Nephron progenitor cell (in vitro differentiated cells): Measurements from ENCODE around the gene IL18R1.

Source experiments
- DNase-seq: peaks from one replicate; pipeline ENCODE4 v3.0.0; 2021
- H3K27ac Mint-ChIP-seq: 2 replicates; pipeline ENCODE4 v1.8.0; 2021; ENCODE audit warnings: mild to moderate bottlenecking, moderate library complexity, mixed read lengths
- H3K27me3 Mint-ChIP-seq: 2 replicates; pipeline ENCODE4 v1.8.0; 2021; ENCODE audit warnings: mild to moderate bottlenecking, low read depth, mixed read lengths; ENCODE audit not compliant: poor library complexity
- H3K36me3 Mint-ChIP-seq: 2 replicates; pipeline ENCODE4 v1.8.0; 2021; ENCODE audit warnings: low read depth, mixed read lengths
- H3K4me1 Mint-ChIP-seq: 2 replicates; pipeline ENCODE4 v1.8.0; 2021; ENCODE audit warnings: mixed read lengths
- H3K4me3 Mint-ChIP-seq: 2 replicates; pipeline ENCODE4 v1.8.0; 2021; ENCODE audit warnings: mild to moderate bottlenecking, moderate library complexity, mixed read lengths
- H3K9me3 Mint-ChIP-seq: 2 replicates; pipeline ENCODE4 v1.8.0; 2021; ENCODE audit warnings: mild to moderate bottlenecking, moderate library complexity, mixed read lengths
- CTCF ChIP-seq: fragments of 200-600 bp; sonication (generic); IDR thresholded peaks from 2 replicates; pipeline ENCODE4 v1.5.0; 2021; ENCODE audit warnings: antibody characterized with exemption

IL18R1 gene

GRCh38 chr2:102331311-102331980, 24.1 kb upstream of the IL18R1 start:
- H3K36me3 Mint-ChIP-seq = no peaks in the 10 kb centered on the region
- no peak overlapping the region for H3K4me3 Mint-ChIP-seq
- H3K9me3 Mint-ChIP-seq = peaks cover 21% of the 10 kb centered on the region
- no peak for TF ChIP-seq CTCF
- no peaks in the 10 kb centered on the region for H3K4me1 Mint-ChIP-seq
- H3K27ac Mint-ChIP-seq = no peak overlapping the region
- peaks cover 7% of the 10 kb centered on the region for H3K27me3 Mint-ChIP-seq
- DNase-seq = no peak

GRCh38 chr2:102334486-102334885, 21.1 kb upstream of the IL18R1 start:
- DNase-seq = no peak
- Mint-ChIP-seq H3K27me3 (no peaks in the 10 kb centered on the region), H3K4me3 (no peak overlapping the region), H3K27ac (no peak overlapping the region), H3K9me3 (peaks cover 6% of the 10 kb centered on the region), H3K36me3 (no peaks in the 10 kb centered on the region), H3K4me1 (no peaks in the 10 kb centered on the region)
- no peak for TF ChIP-seq CTCF

GRCh38 chr2:102335871-102336366, 19.7 kb upstream of the IL18R1 start:
- Mint-ChIP-seq H3K27me3 (no peaks in the 10 kb centered on the region), H3K4me3 (no peak overlapping the region), H3K27ac (no peak overlapping the region), H3K9me3 (peaks cover 2% of the 10 kb centered on the region), H3K4me1 (no peaks in the 10 kb centered on the region), H3K36me3 (no peaks in the 10 kb centered on the region)
- no peak for DNase-seq
- no peak for TF ChIP-seq CTCF

GRCh38 chr2:102336502-102336945, 19.1 kb upstream of the IL18R1 start:
- H3K27me3 Mint-ChIP-seq = no peaks in the 10 kb centered on the region
- no peak overlapping the region for H3K4me3 Mint-ChIP-seq
- DNase-seq = no peak
- no peaks in the 10 kb centered on the region for H3K36me3 Mint-ChIP-seq
- H3K9me3 Mint-ChIP-seq = no peaks in the 10 kb centered on the region
- no peak for TF ChIP-seq CTCF
- H3K27ac Mint-ChIP-seq = no peak overlapping the region
- no peaks in the 10 kb centered on the region for H3K4me1 Mint-ChIP-seq

- no peaks in the 10 kb centered on the region for H3K4me1 Mint-ChIP-seq
- DNase-seq = no peak
- no peak for TF ChIP-seq CTCF
- H3K36me3 Mint-ChIP-seq = no peaks in the 10 kb centered on the region
- no peaks in the 10 kb centered on the region for H3K9me3 Mint-ChIP-seq
- H3K27me3 Mint-ChIP-seq = no peaks in the 10 kb centered on the region
- H3K27ac Mint-ChIP-seq = no peak overlapping the region
- H3K4me3 Mint-ChIP-seq = no peak overlapping the region
Measured at GRCh38 chr2:102337012-102337411, 18.6 kb upstream of the IL18R1 start.
